ENCODE measurements around the gene IL23R. TPM values are rescaled to one million over a fixed set of nuclear protein-coding genes. Genes with fewer than 3 reads are reported as not detected.

The IL23R gene
- total RNA-seq, 1 donor = not detected

- peak; percentile 73 for DNase-seq (ENCODE audit: insufficient read length, low spot score, missing footprints)
- no peak overlapping the region for H3K4me2 ChIP-seq (ENCODE audit: insufficient read depth, low read length)
- no peaks in the 10 kb centered on the region for H4K20me1 ChIP-seq (ENCODE audit: insufficient read depth, low read length)
- H3K27ac ChIP-seq (ENCODE audit: low read depth, low read length) = no peak overlapping the region
- H3K4me1 ChIP-seq (ENCODE audit: insufficient read depth, low read length) = peaks cover 7% of the 10 kb centered on the region
- no peaks in the 10 kb centered on the region for H3K36me3 ChIP-seq (ENCODE audit: insufficient read depth, low read length)
- H3K27me3 ChIP-seq (ENCODE audit: insufficient read depth, low read length) = no peaks in the 10 kb centered on the region
- peak overlapping the region; percentile 31 for H2AFZ ChIP-seq (ENCODE audit: low read length)
- no peaks in the 10 kb centered on the region for H3K79me2 ChIP-seq (ENCODE audit: insufficient read depth, low read length)
- H3K9me3 ChIP-seq (ENCODE audit: low read depth, low read length) = no peaks in the 10 kb centered on the region
- TF ChIP-seq, protein P1, sequence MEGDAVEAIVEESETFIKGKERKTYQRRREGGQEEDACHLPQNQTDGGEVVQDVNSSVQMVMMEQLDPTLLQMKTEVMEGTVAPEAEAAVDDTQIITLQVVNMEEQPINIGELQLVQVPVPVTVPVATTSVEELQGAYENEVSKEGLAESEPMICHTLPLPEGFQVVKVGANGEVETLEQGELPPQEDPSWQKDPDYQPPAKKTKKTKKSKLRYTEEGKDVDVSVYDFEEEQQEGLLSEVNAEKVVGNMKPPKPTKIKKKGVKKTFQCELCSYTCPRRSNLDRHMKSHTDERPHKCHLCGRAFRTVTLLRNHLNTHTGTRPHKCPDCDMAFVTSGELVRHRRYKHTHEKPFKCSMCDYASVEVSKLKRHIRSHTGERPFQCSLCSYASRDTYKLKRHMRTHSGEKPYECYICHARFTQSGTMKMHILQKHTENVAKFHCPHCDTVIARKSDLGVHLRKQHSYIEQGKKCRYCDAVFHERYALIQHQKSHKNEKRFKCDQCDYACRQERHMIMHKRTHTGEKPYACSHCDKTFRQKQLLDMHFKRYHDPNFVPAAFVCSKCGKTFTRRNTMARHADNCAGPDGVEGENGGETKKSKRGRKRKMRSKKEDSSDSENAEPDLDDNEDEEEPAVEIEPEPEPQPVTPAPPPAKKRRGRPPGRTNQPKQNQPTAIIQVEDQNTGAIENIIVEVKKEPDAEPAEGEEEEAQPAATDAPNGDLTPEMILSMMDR (IDR thresholded peaks at IDR 0.05; ENCODE audit: extremely low read depth, low read depth, low read length) = no peak
- no peak overlapping the region for H3K4me3 ChIP-seq (ENCODE audit: insufficient read depth, low read length)
Measured at GRCh38 chr1:67191668-67192520, 25.6 kb downstream of the IL23R start.

- Histone ChIP-seq H4K20me1 (ENCODE audit: insufficient read depth, low read length) (no peaks in the 10 kb centered on the region), H3K4me3 (ENCODE audit: insufficient read depth, low read length) (no peak overlapping the region), H3K27me3 (ENCODE audit: insufficient read depth, low read length) (no peaks in the 10 kb centered on the region), H3K36me3 (ENCODE audit: insufficient read depth, low read length) (no peaks in the 10 kb centered on the region), H3K4me2 (ENCODE audit: insufficient read depth, low read length) (no peak overlapping the region), H3K27ac (ENCODE audit: low read depth, low read length) (no peak overlapping the region), H3K9me3 (ENCODE audit: low read depth, low read length) (no peaks in the 10 kb centered on the region), H2AFZ (ENCODE audit: low read length) (no peak overlapping the region), H3K79me2 (ENCODE audit: insufficient read depth, low read length) (no peaks in the 10 kb centered on the region), H3K4me1 (ENCODE audit: insufficient read depth, low read length) (peaks cover 7% of the 10 kb centered on the region)
- DNase-seq (ENCODE audit: insufficient read length, low spot score, missing footprints) = no peak
- TF ChIP-seq, protein P1 (IDR thresholded peaks at IDR 0.05; ENCODE audit: extremely low read depth, low read depth, low read length) = no peak
Measured at GRCh38 chr1:67192902-67193301, 26.6 kb downstream of the IL23R start.

DNA sequence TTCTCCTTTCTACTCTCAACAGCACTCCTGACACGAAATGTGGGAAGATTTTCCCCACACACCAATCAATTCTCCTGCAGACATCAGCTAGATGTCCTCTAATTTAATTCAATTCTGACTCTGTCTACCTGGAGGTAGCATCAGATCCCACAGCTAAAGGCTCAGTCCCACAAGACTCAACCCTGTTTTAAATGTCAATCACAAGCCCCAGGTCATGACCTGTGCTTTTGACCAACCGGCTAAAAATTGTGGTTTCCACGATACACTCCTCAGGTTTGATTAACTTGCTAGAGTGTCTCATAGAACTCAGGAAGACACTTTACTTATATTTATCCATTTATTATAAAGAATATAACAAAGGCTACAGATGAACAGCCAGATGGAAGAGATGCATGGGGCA is 27.4 kb downstream of the IL23R start:
- no peak overlapping the region for H3K4me2 ChIP-seq (ENCODE audit: insufficient read depth, low read length)
- H3K27me3 ChIP-seq (ENCODE audit: insufficient read depth, low read length) = no peaks in the 10 kb centered on the region
- DNase-seq (ENCODE audit: insufficient read length, low spot score, missing footprints) = no peak
- peaks cover 7% of the 10 kb centered on the region for H3K4me1 ChIP-seq (ENCODE audit: insufficient read depth, low read length)
- no peaks in the 10 kb centered on the region for H4K20me1 ChIP-seq (ENCODE audit: insufficient read depth, low read length)
- H3K79me2 ChIP-seq (ENCODE audit: insufficient read depth, low read length) = no peaks in the 10 kb centered on the region
- H3K4me3 ChIP-seq (ENCODE audit: insufficient read depth, low read length) = no peak overlapping the region
- H3K9me3 ChIP-seq (ENCODE audit: low read depth, low read length) = no peaks in the 10 kb centered on the region
- H3K36me3 ChIP-seq (ENCODE audit: insufficient read depth, low read length) = no peaks in the 10 kb centered on the region
- no peak overlapping the region for H2AFZ ChIP-seq (ENCODE audit: low read length)
- TF ChIP-seq, protein P1 (IDR thresholded peaks at IDR 0.05; ENCODE audit: extremely low read depth, low read depth, low read length) = no peak
- H3K27ac ChIP-seq (ENCODE audit: low read depth, low read length) = no peak overlapping the region

- H3K4me1 ChIP-seq (ENCODE audit: insufficient read depth, low read length) = peaks cover 7% of the 10 kb centered on the region
- no peak overlapping the region for H3K27ac ChIP-seq (ENCODE audit: low read depth, low read length)
- H3K27me3 ChIP-seq (ENCODE audit: insufficient read depth, low read length) = no peaks in the 10 kb centered on the region
- no peaks in the 10 kb centered on the region for H3K79me2 ChIP-seq (ENCODE audit: insufficient read depth, low read length)
- no peak overlapping the region for H3K4me3 ChIP-seq (ENCODE audit: insufficient read depth, low read length)
- no peak overlapping the region for H2AFZ ChIP-seq (ENCODE audit: low read length)
- H3K36me3 ChIP-seq (ENCODE audit: insufficient read depth, low read length) = no peaks in the 10 kb centered on the region
- H4K20me1 ChIP-seq (ENCODE audit: insufficient read depth, low read length) = no peaks in the 10 kb centered on the region
- DNase-seq (ENCODE audit: insufficient read length, low spot score, missing footprints) = no peak
- H3K9me3 ChIP-seq (ENCODE audit: low read depth, low read length) = no peaks in the 10 kb centered on the region
- H3K4me2 ChIP-seq (ENCODE audit: insufficient read depth, low read length) = no peak overlapping the region
- TF ChIP-seq, protein P1 (IDR thresholded peaks at IDR 0.05; ENCODE audit: extremely low read depth, low read depth, low read length) = no peak
Measured at GRCh38 chr1:67194209-67194863, 28.1 kb downstream of the IL23R start.

Measured in osteoblast (primary cell).